Neural progenitor cell (in vitro differentiated cells): Measurements from ENCODE around the gene TLCD3B.

Experiments used
- EZH2 ChIP-seq: fragments of 200-600 bp; sonication (generic); IDR thresholded peaks from 2 replicates; pipeline ENCODE4 v1.6.1; 2017; ENCODE audit warnings: antibody characterized with exemption, mild to moderate bottlenecking, moderate library complexity
- EZH2phosphoT487 ChIP-seq: fragments of 200-600 bp; sonication (generic); IDR thresholded peaks from 2 replicates; pipeline ENCODE4 v1.6.1; 2017; ENCODE audit warnings: antibody characterized with exemption
- TF ChIP-seq, protein P1 (sequence below): fragments of 200-600 bp; sonication (generic); IDR thresholded peaks from 2 replicates; pipeline ENCODE4 v1.5.1; 2017; ENCODE audit warnings: antibody characterized with exemption, mild to moderate bottlenecking

DNA sequence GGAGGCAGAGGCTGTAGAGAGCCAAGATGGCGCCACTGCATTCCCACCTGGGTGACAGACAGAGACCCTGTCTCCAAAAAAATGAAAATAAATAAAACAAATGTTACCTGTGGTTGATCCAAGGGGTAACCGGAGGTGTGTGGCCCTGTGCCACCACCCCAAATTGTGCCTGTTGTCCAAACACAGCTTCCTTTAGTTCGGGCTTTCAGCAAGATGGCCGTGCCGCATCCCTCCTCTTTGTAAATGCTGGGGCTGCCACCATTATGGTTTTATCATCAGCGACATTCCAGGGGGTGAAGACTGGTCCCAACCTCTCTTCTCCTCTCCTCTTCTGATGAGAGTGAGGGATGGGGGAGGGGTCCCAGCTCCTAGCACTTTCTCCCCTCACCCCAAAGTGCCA is 8.2 kb downstream of the TLCD3B start, which contains the start of gene C16orf92:
- TF ChIP-seq, protein P1, sequence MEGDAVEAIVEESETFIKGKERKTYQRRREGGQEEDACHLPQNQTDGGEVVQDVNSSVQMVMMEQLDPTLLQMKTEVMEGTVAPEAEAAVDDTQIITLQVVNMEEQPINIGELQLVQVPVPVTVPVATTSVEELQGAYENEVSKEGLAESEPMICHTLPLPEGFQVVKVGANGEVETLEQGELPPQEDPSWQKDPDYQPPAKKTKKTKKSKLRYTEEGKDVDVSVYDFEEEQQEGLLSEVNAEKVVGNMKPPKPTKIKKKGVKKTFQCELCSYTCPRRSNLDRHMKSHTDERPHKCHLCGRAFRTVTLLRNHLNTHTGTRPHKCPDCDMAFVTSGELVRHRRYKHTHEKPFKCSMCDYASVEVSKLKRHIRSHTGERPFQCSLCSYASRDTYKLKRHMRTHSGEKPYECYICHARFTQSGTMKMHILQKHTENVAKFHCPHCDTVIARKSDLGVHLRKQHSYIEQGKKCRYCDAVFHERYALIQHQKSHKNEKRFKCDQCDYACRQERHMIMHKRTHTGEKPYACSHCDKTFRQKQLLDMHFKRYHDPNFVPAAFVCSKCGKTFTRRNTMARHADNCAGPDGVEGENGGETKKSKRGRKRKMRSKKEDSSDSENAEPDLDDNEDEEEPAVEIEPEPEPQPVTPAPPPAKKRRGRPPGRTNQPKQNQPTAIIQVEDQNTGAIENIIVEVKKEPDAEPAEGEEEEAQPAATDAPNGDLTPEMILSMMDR, result no peak
- TF ChIP-seq EZH2 (no peak), EZH2phosphoT487 (no peak)
